Measurements from ENCODE around the gene LIAS. TPM values are rescaled to one million over a fixed set of nuclear protein-coding genes. Genes with fewer than 3 reads are reported as not detected.

LIAS gene
- total and polyA plus RNA-seq, 7 donors, result 16.2 to 25.6 (median 18.8) TPM

GRCh38 chr4:39525822-39526690 is 67.2 kb downstream of the LIAS start:
- 25 to 26% (median 25%) methylated on average over 9 of the region's 9 CpGs for WGBS, 3 donors
- intact Hi-C loops (cut with DNase I), result loop anchor here (2.0 to 5.0 kb wide), 4 partner anchors 54 to 451 kb away; partner anchors contain the start of genes PDS5A (in 1 of the 2) and SMIM14 (in 1 of the 2)
- no peak for TF ChIP-seq CTCF (IDR thresholded peaks at IDR 0.05)
- H3K36me3 ChIP-seq (ENCODE audit: insufficient read depth in 1 of 2, low read depth in 1 of 2), result no peaks in the 10 kb centered on the region
- H3K4me1 ChIP-seq, result peaks cover 25% of the 10 kb centered on the region
- ATAC-seq (no peak), DNase-seq (no peak)
- H3K4me3 ChIP-seq, result peak overlapping the region; percentile 81
- no peaks in the 10 kb centered on the region for H3K9me3 ChIP-seq
- H3K27ac ChIP-seq, result peak overlapping the region; percentile 94
- no peaks in the 10 kb centered on the region for H3K27me3 ChIP-seq (ENCODE audit: insufficient read depth in 3 of 3, low read length in 2 of 3)

- Histone ChIP-seq H3K27ac (peak overlapping the region; percentile 94), H3K9me3 (no peaks in the 10 kb centered on the region), H3K36me3 (ENCODE audit: insufficient read depth in 1 of 2, low read depth in 1 of 2) (peaks cover 0 to 6% of the 10 kb centered on the region in 2 donors), H3K27me3 (ENCODE audit: insufficient read depth in 3 of 3, low read length in 2 of 3) (no peaks in the 10 kb centered on the region), H3K4me3 (peak overlapping the region; percentile 81), H3K4me1 (peaks cover 25% of the 10 kb centered on the region)
- no peak for DNase-seq
- ATAC-seq, result no peak
- no peak for TF ChIP-seq CTCF (IDR thresholded peaks at IDR 0.05)
- 0 to 1% (median 0%) methylated on average over 25 to 33 of the region's 33 CpGs for WGBS, 3 donors
- intact Hi-C loops (cut with DNase I), result loop anchor here (2.0 to 5.0 kb wide), 4 partner anchors 55 to 450 kb away; partner anchors contain the start of genes PDS5A (in 1 of the 2) and SMIM14 (in 1 of the 2)
Measured at GRCh38 chr4:39526765-39527295, 68.0 kb downstream of the LIAS start.

GRCh38 chr4:39527296-39528060 is 68.6 kb downstream of the LIAS start, which contains the start of gene UGDH:
Gene UGDH, minus strand, starts transcription at chr4:39527439. Its CDS starts 5,927 bp downstream, at chr4:39521512.
- H3K4me3 ChIP-seq, result peak within 1 kb of the TSS; percentile 81
- H3K27ac ChIP-seq, result peak within 1 kb of the TSS; percentile 94
- DNase-seq (peak; percentile 97 to 98), ATAC-seq (peak; percentile 98 to 99 (median 98))
- no peaks in the 10 kb centered on the region for H3K27me3 ChIP-seq (ENCODE audit: insufficient read depth in 3 of 3, low read length in 2 of 3)
- intact Hi-C loops (cut with DNase I), result loop anchor here (2.0 to 5.0 kb wide), 4 partner anchors 55 to 449 kb away; partner anchors contain the start of genes PDS5A (in 1 of the 2) and SMIM14 (in 1 of the 2)
- 0 to 1% (median 0%) methylated on average over 64 to 73 of the region's 73 CpGs for WGBS, 3 donors
- H3K4me1 ChIP-seq, result peaks cover 25% of the 10 kb centered on the region
- H3K9me3 ChIP-seq, result no peaks in the 10 kb centered on the region
- no peak for TF ChIP-seq CTCF (IDR thresholded peaks at IDR 0.05)
- H3K36me3 ChIP-seq (ENCODE audit: insufficient read depth in 1 of 2, low read depth in 1 of 2), result peaks cover 0 to 13% of the 10 kb centered on the region in 2 donors

- peak overlapping the region; percentile 94 for H3K27ac ChIP-seq
- intact Hi-C loops (cut with DNase I), result loop anchor here (5.0 kb wide), 2 partner anchors 56 to 109 kb away; partner anchors contain the start of gene SMIM14 (in 1 of the 2)
- H3K4me1 ChIP-seq, result peaks cover 25% of the 10 kb centered on the region
- peak in 3 of 4 donors; percentile 44 to 50 (median 47) for ATAC-seq
- no peaks in the 10 kb centered on the region for H3K9me3 ChIP-seq
- peak in 1 of 2 donors; percentile 90 for DNase-seq
- 0 to 1% (median 0%) methylated on average over 21 of the region's 21 CpGs for WGBS, 3 donors
- H3K4me3 ChIP-seq, result peak overlapping the region; percentile 81
- H3K36me3 ChIP-seq (ENCODE audit: insufficient read depth in 1 of 2, low read depth in 1 of 2), result peaks cover 0 to 18% of the 10 kb centered on the region in 2 donors
- H3K27me3 ChIP-seq (ENCODE audit: insufficient read depth in 3 of 3, low read length in 2 of 3), result no peaks in the 10 kb centered on the region
- TF ChIP-seq CTCF (IDR thresholded peaks at IDR 0.05), result no peak
Measured at GRCh38 chr4:39528061-39528465, 69.2 kb downstream of the LIAS start.

Other genes starting within 250 kb of the LIAS start
- gene RFC1, start 92.7 kb upstream of the LIAS start, total RNA-seq, result 10 to 100 TPM; 13.4 to 21.0 (median 15.8) TPM
- 10 to 100 TPM in 1 of 3 donors, 1 to 10 TPM in 2; 6.7 to 18.9 (median 7.4) TPM for gene RFC1, start 92.7 kb upstream of the LIAS start, polyA plus RNA-seq
- gene KLB, start 52.1 kb upstream of the LIAS start, total RNA-seq, result under 1 TPM in 2 of 4 donors, not detected in 2; 0.05 to 0.13 TPM
- gene KLB, start 52.1 kb upstream of the LIAS start, polyA plus RNA-seq, result under 1 TPM; 0.03 to 0.13 (median 0.07) TPM
- gene RPL9, start 134 bp upstream of the LIAS start, total RNA-seq, result 100 to 1,000 TPM; 544 to 925 (median 746) TPM
- gene RPL9, start 134 bp upstream of the LIAS start, polyA plus RNA-seq, result 1,000 to 10,000 TPM; 1,313 to 1,653 (median 1,550) TPM
- 1 to 10 TPM; 7.7 to 9.8 (median 8.9) TPM for gene UGDH, start 68.4 kb downstream of the LIAS start, total RNA-seq
- gene UGDH, start 68.4 kb downstream of the LIAS start, polyA plus RNA-seq, result 1 to 10 TPM; 2.5 to 6.6 (median 5.6) TPM
- gene SMIM14, start 179.8 kb downstream of the LIAS start, total RNA-seq, result 1 to 10 TPM; 4.2 to 7.7 (median 6.5) TPM
- 1 to 10 TPM; 2.2 to 8.4 (median 3.1) TPM for gene SMIM14, start 179.8 kb downstream of the LIAS start, polyA plus RNA-seq
- gene UBE2K, start 239.1 kb downstream of the LIAS start, total RNA-seq, result 10 to 100 TPM; 45.9 to 75.9 (median 61.5) TPM
- 10 to 100 TPM; 24.5 to 69.1 (median 39.1) TPM for gene UBE2K, start 239.1 kb downstream of the LIAS start, polyA plus RNA-seq

All from psoas muscle (tissue), 8 donors.